KMS-11 (cell line): ENCODE results near the gene CORO2B.

ENCODE experiments used
- H2AFZ ChIP-seq: fragments of 200-600 bp; sonication (generic); 2 replicates; pipeline ENCODE4 v1.6.1; 2016; ENCODE audit warnings: antibody characterized with exemption, mixed run types, low read depth
- H3K27ac ChIP-seq: fragments of 200-600 bp; sonication (generic); 2 replicates; pipeline ENCODE4 v1.6.1; 2016; ENCODE audit warnings: mild to moderate bottlenecking, mixed run types
- H3K27me3 ChIP-seq: fragments of 200-600 bp; sonication (generic); 2 replicates; pipeline ENCODE4 v1.6.1; 2017; ENCODE audit warnings: mild to moderate bottlenecking, low read depth, mixed run types, moderate library complexity; ENCODE audit not compliant: insufficient read depth
- H3K36me3 ChIP-seq: fragments of 200-600 bp; sonication (generic); 2 replicates; pipeline ENCODE4 v1.6.1; 2017; ENCODE audit warnings: mild to moderate bottlenecking, mixed run types; ENCODE audit not compliant: insufficient read depth
- H3K4me1 ChIP-seq: fragments of 200-600 bp; sonication (generic); 2 replicates; pipeline ENCODE4 v1.6.1; 2016; ENCODE audit warnings: mild to moderate bottlenecking, low read depth, mixed run types; ENCODE audit not compliant: poor library complexity, severe bottlenecking
- H3K4me2 ChIP-seq: fragments of 200-600 bp; sonication (generic); 2 replicates; pipeline ENCODE4 v1.7.0; 2016; ENCODE audit warnings: mild to moderate bottlenecking, mixed run types
- H3K4me3 ChIP-seq: fragments of 200-600 bp; sonication (generic); IDR thresholded peaks from 2 replicates; pipeline ENCODE4 v1.6.1; 2017; ENCODE audit warnings: low read depth, low read length, mixed read lengths; ENCODE audit not compliant: insufficient read depth
- H3K79me2 ChIP-seq: fragments of 200-600 bp; sonication (generic); 2 replicates; pipeline ENCODE4 v1.6.1; 2016; ENCODE audit warnings: low read depth, mixed run types; ENCODE audit not compliant: insufficient read depth
- H3K9ac ChIP-seq: fragments of 200-600 bp; sonication (generic); 2 replicates; pipeline ENCODE4 v1.6.1; 2016; ENCODE audit warnings: mild to moderate bottlenecking, mixed run types
- H4K20me1 ChIP-seq: fragments of 200-600 bp; sonication (generic); 2 replicates; pipeline ENCODE4 v1.6.1; 2016; ENCODE audit warnings: mild to moderate bottlenecking, mixed run types; ENCODE audit not compliant: insufficient read depth
- CTCF ChIP-seq: fragments of 200-600 bp; sonication (generic); conservative IDR thresholded peaks from 2 replicates; pipeline ENCODE4 v1.6.1; 2017; ENCODE audit warnings: low read depth, mild to moderate bottlenecking, antibody characterized with exemption, low read length, moderate library complexity, mixed read lengths

CORO2B gene

GRCh38 chr15:68712886-68713285, 134.1 kb downstream of the CORO2B start:
- H3K79me2 ChIP-seq = no peaks in the 10 kb centered on the region
- no peak overlapping the region for H3K9ac ChIP-seq
- no peak overlapping the region for H3K4me2 ChIP-seq
- no peaks in the 10 kb centered on the region for H3K4me1 ChIP-seq
- no peak for TF ChIP-seq CTCF
- H3K36me3 ChIP-seq = no peaks in the 10 kb centered on the region
- H3K4me3 ChIP-seq = no peak overlapping the region
- H3K27me3 ChIP-seq = no peaks in the 10 kb centered on the region
- H2AFZ ChIP-seq = no peak overlapping the region
- H3K27ac ChIP-seq = no peak overlapping the region
- no peaks in the 10 kb centered on the region for H4K20me1 ChIP-seq

- no peak overlapping the region for H2AFZ ChIP-seq
- no peaks in the 10 kb centered on the region for H4K20me1 ChIP-seq
- H3K27ac ChIP-seq = no peak overlapping the region
- H3K4me2 ChIP-seq = no peak overlapping the region
- no peaks in the 10 kb centered on the region for H3K4me1 ChIP-seq
- no peaks in the 10 kb centered on the region for H3K27me3 ChIP-seq
- H3K4me3 ChIP-seq = no peak overlapping the region
- no peaks in the 10 kb centered on the region for H3K79me2 ChIP-seq
- TF ChIP-seq CTCF = no peak
- H3K9ac ChIP-seq = no peak overlapping the region
- H3K36me3 ChIP-seq = no peaks in the 10 kb centered on the region
Measured at GRCh38 chr15:68713874-68714273, 135.1 kb downstream of the CORO2B start.

GRCh38 chr15:68715111-68715510, 136.3 kb downstream of the CORO2B start:
- no peak overlapping the region for H3K4me3 ChIP-seq
- H3K27ac ChIP-seq = no peak overlapping the region
- no peak for TF ChIP-seq CTCF

GRCh38 chr15:68717951-68718350, 139.2 kb downstream of the CORO2B start:
- Histone ChIP-seq H3K36me3 (no peaks in the 10 kb centered on the region), H4K20me1 (no peaks in the 10 kb centered on the region), H3K4me1 (no peaks in the 10 kb centered on the region), H3K27me3 (no peaks in the 10 kb centered on the region), H2AFZ (no peak overlapping the region), H3K4me2 (no peak overlapping the region), H3K4me3 (no peak overlapping the region), H3K79me2 (no peaks in the 10 kb centered on the region), H3K9ac (no peak overlapping the region), H3K27ac (no peak overlapping the region)
- no peak for TF ChIP-seq CTCF

More at GRCh38 chr15:68715111-68715510, 136.3 kb downstream of the CORO2B start:
- Histone ChIP-seq H3K4me1 (no peaks in the 10 kb centered on the region), H3K27me3 (no peaks in the 10 kb centered on the region), H3K79me2 (no peaks in the 10 kb centered on the region), H3K9ac (no peak overlapping the region), H4K20me1 (no peaks in the 10 kb centered on the region), H2AFZ (no peak overlapping the region), H3K4me2 (no peak overlapping the region), H3K36me3 (no peaks in the 10 kb centered on the region)
